Stimulated activated CD4-positive, alpha-beta T cell treated with anti-CD3 and anti-CD28 coated beads, Interleukin-4, amount 100 ng/mL, for 24 hours (primary cell): ENCODE data around the gene COL25A1.
"Not testable (repeated sequence)": the region's sequence is repeated elsewhere in the genome, so short reads cannot be mapped to it uniquely, and the experiment has no call there.

Experiments used
- DNase-seq: peaks from one replicate; pipeline ENCODE4 v3.0.0-alpha.2; 2020

Gene COL25A1

GRCh38 chr4:109003964-109004363, 298.5 kb downstream of the COL25A1 start:
- no peak for DNase-seq

GRCh38 chr4:108991551-108992328, 310.7 kb downstream of the COL25A1 start:
- no peak for DNase-seq

- no peak for DNase-seq
These were observed 313.8 kb downstream of the COL25A1 start for GRCh38 chr4:108988464-108989195.

- DNase-seq, result not testable (repeated sequence)
These were observed 318.0 kb downstream of the COL25A1 start for GRCh38 chr4:108984495-108984894.

GRCh38 chr4:108982402-108983185, 319.9 kb downstream of the COL25A1 start:
- no peak for DNase-seq

- DNase-seq, result no peak
These were observed 321.8 kb downstream of the COL25A1 start for GRCh38 chr4:108980455-108981239.

- DNase-seq, result no peak
These were observed 322.7 kb downstream of the COL25A1 start for GRCh38 chr4:108979759-108980158.

- DNase-seq, result no peak
These were observed 324.4 kb downstream of the COL25A1 start for GRCh38 chr4:108978066-108978465.

GRCh38 chr4:108972613-108973283, 329.7 kb downstream of the COL25A1 start:
- no peak for DNase-seq

- no peak for DNase-seq
These were observed 331.0 kb downstream of the COL25A1 start for GRCh38 chr4:108971473-108971872.

GRCh38 chr4:108965472-108966076, 336.9 kb downstream of the COL25A1 start:
- no peak for DNase-seq

- DNase-seq, result no peak
These were observed 337.4 kb downstream of the COL25A1 start for GRCh38 chr4:108965016-108965415.

- no peak for DNase-seq
These were observed 338.5 kb downstream of the COL25A1 start for GRCh38 chr4:108963910-108964309.

GRCh38 chr4:108959491-108959890, 343.0 kb downstream of the COL25A1 start:
- no peak for DNase-seq

- no peak for DNase-seq
These were observed 347.6 kb downstream of the COL25A1 start for GRCh38 chr4:108954880-108955279.

GRCh38 chr4:108953941-108954340, 348.5 kb downstream of the COL25A1 start:
- DNase-seq, result no peak

GRCh38 chr4:108950158-108950915, 352.1 kb downstream of the COL25A1 start:
- no peak for DNase-seq

GRCh38 chr4:108947526-108947925, 354.9 kb downstream of the COL25A1 start:
- no peak for DNase-seq

- DNase-seq, result no peak
These were observed 356.2 kb downstream of the COL25A1 start for GRCh38 chr4:108946237-108946636.

- DNase-seq, result no peak
These were observed 358.4 kb downstream of the COL25A1 start for GRCh38 chr4:108943976-108944591.
